Measurements from ENCODE around the gene NEGR1.

DNA sequence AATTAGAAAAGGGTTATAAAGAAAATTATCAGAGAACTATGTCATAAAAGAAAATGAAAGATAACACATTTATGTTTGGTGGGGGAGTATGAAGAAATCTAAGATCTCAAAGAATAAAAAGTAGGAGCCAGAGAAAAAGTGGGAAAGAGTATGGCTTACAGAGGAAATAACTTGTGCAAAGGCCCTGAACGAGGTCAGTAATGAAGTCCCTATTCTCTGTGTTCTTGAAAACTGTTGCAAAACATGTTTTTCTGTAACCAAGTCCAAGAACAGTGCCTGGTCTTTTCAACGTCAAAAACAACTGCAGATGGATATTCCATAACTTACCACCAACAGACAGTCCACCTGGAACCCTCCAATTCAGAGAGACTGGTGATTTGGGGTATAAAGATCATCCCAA is 188.1 kb downstream of the NEGR1 start:
- TF ChIP-seq CTCF (IDR thresholded peaks at IDR 0.05; ENCODE audit: low read depth, low read length, missing input control) = no peak
- TF ChIP-seq YY1 (IDR thresholded peaks at IDR 0.05) = no peak
- no peak for TF ChIP-seq RAD21 (IDR thresholded peaks at IDR 0.05)
- TF ChIP-seq, protein P1, sequence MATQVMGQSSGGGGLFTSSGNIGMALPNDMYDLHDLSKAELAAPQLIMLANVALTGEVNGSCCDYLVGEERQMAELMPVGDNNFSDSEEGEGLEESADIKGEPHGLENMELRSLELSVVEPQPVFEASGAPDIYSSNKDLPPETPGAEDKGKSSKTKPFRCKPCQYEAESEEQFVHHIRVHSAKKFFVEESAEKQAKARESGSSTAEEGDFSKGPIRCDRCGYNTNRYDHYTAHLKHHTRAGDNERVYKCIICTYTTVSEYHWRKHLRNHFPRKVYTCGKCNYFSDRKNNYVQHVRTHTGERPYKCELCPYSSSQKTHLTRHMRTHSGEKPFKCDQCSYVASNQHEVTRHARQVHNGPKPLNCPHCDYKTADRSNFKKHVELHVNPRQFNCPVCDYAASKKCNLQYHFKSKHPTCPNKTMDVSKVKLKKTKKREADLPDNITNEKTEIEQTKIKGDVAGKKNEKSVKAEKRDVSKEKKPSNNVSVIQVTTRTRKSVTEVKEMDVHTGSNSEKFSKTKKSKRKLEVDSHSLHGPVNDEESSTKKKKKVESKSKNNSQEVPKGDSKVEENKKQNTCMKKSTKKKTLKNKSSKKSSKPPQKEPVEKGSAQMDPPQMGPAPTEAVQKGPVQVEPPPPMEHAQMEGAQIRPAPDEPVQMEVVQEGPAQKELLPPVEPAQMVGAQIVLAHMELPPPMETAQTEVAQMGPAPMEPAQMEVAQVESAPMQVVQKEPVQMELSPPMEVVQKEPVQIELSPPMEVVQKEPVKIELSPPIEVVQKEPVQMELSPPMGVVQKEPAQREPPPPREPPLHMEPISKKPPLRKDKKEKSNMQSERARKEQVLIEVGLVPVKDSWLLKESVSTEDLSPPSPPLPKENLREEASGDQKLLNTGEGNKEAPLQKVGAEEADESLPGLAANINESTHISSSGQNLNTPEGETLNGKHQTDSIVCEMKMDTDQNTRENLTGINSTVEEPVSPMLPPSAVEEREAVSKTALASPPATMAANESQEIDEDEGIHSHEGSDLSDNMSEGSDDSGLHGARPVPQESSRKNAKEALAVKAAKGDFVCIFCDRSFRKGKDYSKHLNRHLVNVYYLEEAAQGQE (IDR thresholded peaks at IDR 0.05) = no peak
- TF ChIP-seq, protein P2, sequence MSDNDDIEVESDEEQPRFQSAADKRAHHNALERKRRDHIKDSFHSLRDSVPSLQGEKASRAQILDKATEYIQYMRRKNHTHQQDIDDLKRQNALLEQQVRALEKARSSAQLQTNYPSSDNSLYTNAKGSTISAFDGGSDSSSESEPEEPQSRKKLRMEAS (IDR thresholded peaks at IDR 0.05) = no peak
- no peak for TF ChIP-seq TAF1 (conservative IDR thresholded peaks at IDR 0.05)
- TF ChIP-seq FOXA1 (IDR thresholded peaks at IDR 0.05) = no peak
- TF ChIP-seq, protein P3, sequence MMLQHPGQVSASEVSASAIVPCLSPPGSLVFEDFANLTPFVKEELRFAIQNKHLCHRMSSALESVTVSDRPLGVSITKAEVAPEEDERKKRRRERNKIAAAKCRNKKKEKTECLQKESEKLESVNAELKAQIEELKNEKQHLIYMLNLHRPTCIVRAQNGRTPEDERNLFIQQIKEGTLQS (IDR thresholded peaks at IDR 0.05) = no peak
- TF ChIP-seq, protein P4, sequence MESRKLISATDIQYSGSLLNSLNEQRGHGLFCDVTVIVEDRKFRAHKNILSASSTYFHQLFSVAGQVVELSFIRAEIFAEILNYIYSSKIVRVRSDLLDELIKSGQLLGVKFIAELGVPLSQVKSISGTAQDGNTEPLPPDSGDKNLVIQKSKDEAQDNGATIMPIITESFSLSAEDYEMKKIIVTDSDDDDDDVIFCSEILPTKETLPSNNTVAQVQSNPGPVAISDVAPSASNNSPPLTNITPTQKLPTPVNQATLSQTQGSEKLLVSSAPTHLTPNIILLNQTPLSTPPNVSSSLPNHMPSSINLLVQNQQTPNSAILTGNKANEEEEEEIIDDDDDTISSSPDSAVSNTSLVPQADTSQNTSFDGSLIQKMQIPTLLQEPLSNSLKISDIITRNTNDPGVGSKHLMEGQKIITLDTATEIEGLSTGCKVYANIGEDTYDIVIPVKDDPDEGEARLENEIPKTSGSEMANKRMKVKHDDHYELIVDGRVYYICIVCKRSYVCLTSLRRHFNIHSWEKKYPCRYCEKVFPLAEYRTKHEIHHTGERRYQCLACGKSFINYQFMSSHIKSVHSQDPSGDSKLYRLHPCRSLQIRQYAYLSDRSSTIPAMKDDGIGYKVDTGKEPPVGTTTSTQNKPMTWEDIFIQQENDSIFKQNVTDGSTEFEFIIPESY (IDR thresholded peaks at IDR 0.05) = no peak
- TF ChIP-seq EGR1 (IDR thresholded peaks at IDR 0.05; ENCODE audit: low read depth in 2 of 2) = no peak
- TF ChIP-seq HNF4G (IDR thresholded peaks at IDR 0.05) = no peak
- no peak for TF ChIP-seq GABPA (IDR thresholded peaks at IDR 0.05 in 1 of 2, conservative IDR thresholded peaks at IDR 0.05 in 1 of 2)
